HCT116 (cell line): Measurements from ENCODE around the gene LRRC4.

ENCODE experiments used
- CBX3 ChIP-seq: IDR thresholded peaks from 2 replicates; pipeline ENCODE4 v1.6.1; 2012; ENCODE audit warnings: low read depth
- EGR1 ChIP-seq: IDR thresholded peaks from 2 replicates; pipeline ENCODE4 v1.6.1; 2012; ENCODE audit warnings: low read depth
- EZH2 ChIP-seq: fragments of 200-600 bp; sonication (generic); IDR thresholded peaks from 2 replicates; pipeline ENCODE4 v1.6.1; 2017; ENCODE audit warnings: antibody characterized with exemption, mixed run types
- EZH2phosphoT487 ChIP-seq: fragments of 200-600 bp; IDR thresholded peaks from 2 replicates; pipeline ENCODE4 v1.6.1; 2018; ENCODE audit warnings: antibody characterized with exemption, borderline replicate concordance
- JUND ChIP-seq: IDR thresholded peaks from 2 replicates; pipeline ENCODE4 v1.6.1; 2012
- POLR2A ChIP-seq: IDR thresholded peaks from 2 replicates; pipeline ENCODE4 v1.7.0; 2011; ENCODE audit warnings: borderline replicate concordance; ENCODE audit not compliant: insufficient read depth, insufficient read length; ENCODE audit errors: extremely low read depth
- SRF ChIP-seq: IDR thresholded peaks from 2 replicates; pipeline ENCODE4 v1.6.1; 2012; ENCODE audit warnings: low read depth
- TCF7L2 ChIP-seq: IDR thresholded peaks from 2 replicates; pipeline ENCODE4 v1.7.0; 2011; ENCODE audit warnings: borderline replicate concordance, inconsistent platforms; ENCODE audit not compliant: insufficient read depth, insufficient read length; ENCODE audit errors: extremely low read depth
- YY1 ChIP-seq: IDR thresholded peaks from 2 replicates; pipeline ENCODE4 v1.6.1; 2011; ENCODE audit warnings: low read length, low read depth, moderate library complexity, mild to moderate bottlenecking; ENCODE audit not compliant: insufficient replicate concordance; ENCODE audit errors: extremely low read depth
- ZFX ChIP-seq: fragments of 450-650 bp; IDR thresholded peaks from 2 replicates; pipeline ENCODE4 v1.6.1; 2017
- TF ChIP-seq, protein P1 (sequence below), 3 experiments: fragments of 200-600 bp in 1 of 3; sonication (generic) in 1 of 3; IDR thresholded peaks in 2 of 3; conservative IDR thresholded peaks in 1 of 3; 2 replicates each; pipeline ENCODE4 v1.5.1; 2012 to 2017; ENCODE audit warnings: low read depth in 2 of 3, low read length in 2 of 3, antibody characterized with exemption in 1 of 3, borderline replicate concordance in 1 of 3, control low read depth in 1 of 3, mild to moderate bottlenecking in 1 of 3, mixed read lengths in 1 of 3, mixed run types in 1 of 3, moderate library complexity in 1 of 3; ENCODE audit not compliant: insufficient read depth in 1 of 3
- TF ChIP-seq, protein P2 (sequence below): IDR thresholded peaks from 2 replicates; pipeline ENCODE4 v1.6.1; 2011; ENCODE audit warnings: mild to moderate bottlenecking, low read length, moderate library complexity; ENCODE audit not compliant: insufficient replicate concordance; ENCODE audit errors: extremely low read depth

DNA sequence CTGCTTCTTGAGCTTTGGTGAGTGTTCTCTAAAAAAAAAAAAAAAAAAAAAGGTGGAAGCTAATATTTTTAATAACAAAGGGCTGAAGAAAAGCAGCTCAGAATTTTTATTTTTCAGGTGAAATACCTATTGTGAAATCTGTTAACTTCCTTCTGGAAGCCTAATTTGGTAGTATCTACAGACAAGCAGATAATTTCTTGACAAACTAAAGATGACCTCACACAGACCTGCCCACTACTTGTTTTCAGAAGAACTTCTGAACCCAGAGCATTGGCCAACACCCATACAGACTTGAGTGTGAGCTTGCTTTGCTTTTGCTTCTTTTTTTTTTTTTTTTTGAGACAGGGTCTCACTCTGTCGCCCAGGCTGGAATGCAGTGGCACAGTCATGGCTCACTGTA lies 31.2 kb downstream of the LRRC4 start:
- TF ChIP-seq, protein P1, sequence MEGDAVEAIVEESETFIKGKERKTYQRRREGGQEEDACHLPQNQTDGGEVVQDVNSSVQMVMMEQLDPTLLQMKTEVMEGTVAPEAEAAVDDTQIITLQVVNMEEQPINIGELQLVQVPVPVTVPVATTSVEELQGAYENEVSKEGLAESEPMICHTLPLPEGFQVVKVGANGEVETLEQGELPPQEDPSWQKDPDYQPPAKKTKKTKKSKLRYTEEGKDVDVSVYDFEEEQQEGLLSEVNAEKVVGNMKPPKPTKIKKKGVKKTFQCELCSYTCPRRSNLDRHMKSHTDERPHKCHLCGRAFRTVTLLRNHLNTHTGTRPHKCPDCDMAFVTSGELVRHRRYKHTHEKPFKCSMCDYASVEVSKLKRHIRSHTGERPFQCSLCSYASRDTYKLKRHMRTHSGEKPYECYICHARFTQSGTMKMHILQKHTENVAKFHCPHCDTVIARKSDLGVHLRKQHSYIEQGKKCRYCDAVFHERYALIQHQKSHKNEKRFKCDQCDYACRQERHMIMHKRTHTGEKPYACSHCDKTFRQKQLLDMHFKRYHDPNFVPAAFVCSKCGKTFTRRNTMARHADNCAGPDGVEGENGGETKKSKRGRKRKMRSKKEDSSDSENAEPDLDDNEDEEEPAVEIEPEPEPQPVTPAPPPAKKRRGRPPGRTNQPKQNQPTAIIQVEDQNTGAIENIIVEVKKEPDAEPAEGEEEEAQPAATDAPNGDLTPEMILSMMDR (IDR thresholded peaks at IDR 0.05 in 2 of 3, conservative IDR thresholded peaks at IDR 0.05 in 1 of 3; ENCODE audit: borderline replicate concordance in 1 of 3, insufficient read depth in 1 of 3, low read depth in 2 of 3, low read length in 2 of 3), result no peak
- TF ChIP-seq POLR2A (no peak), EZH2 (no peak), ZFX (no peak), SRF (no peak), EGR1 (no peak), CBX3 (no peak), YY1 (no peak), EZH2phosphoT487 (no peak), JUND (no peak), TCF7L2 (no peak)
- TF ChIP-seq, protein P2, sequence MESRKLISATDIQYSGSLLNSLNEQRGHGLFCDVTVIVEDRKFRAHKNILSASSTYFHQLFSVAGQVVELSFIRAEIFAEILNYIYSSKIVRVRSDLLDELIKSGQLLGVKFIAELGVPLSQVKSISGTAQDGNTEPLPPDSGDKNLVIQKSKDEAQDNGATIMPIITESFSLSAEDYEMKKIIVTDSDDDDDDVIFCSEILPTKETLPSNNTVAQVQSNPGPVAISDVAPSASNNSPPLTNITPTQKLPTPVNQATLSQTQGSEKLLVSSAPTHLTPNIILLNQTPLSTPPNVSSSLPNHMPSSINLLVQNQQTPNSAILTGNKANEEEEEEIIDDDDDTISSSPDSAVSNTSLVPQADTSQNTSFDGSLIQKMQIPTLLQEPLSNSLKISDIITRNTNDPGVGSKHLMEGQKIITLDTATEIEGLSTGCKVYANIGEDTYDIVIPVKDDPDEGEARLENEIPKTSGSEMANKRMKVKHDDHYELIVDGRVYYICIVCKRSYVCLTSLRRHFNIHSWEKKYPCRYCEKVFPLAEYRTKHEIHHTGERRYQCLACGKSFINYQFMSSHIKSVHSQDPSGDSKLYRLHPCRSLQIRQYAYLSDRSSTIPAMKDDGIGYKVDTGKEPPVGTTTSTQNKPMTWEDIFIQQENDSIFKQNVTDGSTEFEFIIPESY, result no peak
